ENCODE measurements around the gene NUP153.

The NUP153 gene

DNA sequence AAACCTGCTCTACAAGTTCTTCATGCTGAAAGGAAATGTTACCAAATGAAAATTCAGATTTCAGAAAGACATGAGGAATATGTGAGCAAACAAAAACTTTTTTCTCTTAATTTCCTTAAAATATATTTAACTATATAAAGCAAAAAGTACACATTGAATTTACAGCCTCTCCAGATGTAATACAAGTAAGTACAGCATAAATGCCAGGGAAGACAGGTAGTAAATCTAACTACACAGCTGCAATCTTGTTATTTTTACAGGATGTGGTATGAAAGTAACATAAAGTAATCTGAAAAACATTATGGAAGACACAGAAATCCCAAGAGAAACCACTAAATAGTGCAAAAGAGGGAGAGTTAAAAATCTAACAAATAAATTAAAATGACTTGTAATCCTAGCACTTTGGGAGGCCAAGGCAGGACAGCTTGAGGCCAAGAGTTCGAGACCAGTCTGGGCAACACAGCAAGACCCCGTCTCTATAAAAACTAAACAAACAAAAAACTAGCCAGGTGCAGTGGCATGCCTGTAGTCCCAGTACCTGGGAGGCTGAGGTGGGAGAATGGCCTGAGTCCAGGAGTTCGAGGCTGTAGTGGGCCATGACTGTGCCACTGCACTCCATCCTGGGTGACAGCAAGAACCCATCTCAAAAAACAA lies 55.9 kb downstream of the NUP153 start:
- peak overlapping the region; percentile 64 for H3K27ac ChIP-seq
- TF ChIP-seq ZFX (IDR thresholded peaks at IDR 0.05): no peak
- TF ChIP-seq, protein P1, sequence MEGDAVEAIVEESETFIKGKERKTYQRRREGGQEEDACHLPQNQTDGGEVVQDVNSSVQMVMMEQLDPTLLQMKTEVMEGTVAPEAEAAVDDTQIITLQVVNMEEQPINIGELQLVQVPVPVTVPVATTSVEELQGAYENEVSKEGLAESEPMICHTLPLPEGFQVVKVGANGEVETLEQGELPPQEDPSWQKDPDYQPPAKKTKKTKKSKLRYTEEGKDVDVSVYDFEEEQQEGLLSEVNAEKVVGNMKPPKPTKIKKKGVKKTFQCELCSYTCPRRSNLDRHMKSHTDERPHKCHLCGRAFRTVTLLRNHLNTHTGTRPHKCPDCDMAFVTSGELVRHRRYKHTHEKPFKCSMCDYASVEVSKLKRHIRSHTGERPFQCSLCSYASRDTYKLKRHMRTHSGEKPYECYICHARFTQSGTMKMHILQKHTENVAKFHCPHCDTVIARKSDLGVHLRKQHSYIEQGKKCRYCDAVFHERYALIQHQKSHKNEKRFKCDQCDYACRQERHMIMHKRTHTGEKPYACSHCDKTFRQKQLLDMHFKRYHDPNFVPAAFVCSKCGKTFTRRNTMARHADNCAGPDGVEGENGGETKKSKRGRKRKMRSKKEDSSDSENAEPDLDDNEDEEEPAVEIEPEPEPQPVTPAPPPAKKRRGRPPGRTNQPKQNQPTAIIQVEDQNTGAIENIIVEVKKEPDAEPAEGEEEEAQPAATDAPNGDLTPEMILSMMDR (conservative IDR thresholded peaks at IDR 0.05): no peak

DNA sequence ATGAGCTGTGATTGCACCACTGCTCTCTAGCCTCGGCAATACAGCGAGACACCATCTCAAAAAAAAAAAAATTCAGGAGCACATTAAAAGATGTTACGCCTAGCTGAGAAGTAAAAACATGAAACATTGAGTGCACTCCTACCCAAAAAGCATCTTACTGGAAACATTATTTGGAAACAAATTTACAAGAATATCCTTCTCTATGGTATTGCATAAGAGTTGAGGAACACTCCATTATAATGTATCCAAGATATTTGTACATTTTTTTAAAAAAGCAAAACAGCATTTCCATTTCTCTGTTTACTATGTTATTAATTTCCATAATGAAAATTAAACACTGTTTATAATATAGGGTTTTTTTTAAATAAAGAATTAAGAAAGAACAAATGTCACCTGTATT lies 58.0 kb downstream of the NUP153 start:
- TF ChIP-seq ZFX (IDR thresholded peaks at IDR 0.05): no peak
- TF ChIP-seq, protein P1 (conservative IDR thresholded peaks at IDR 0.05): no peak
- H3K27ac ChIP-seq: no peak overlapping the region

DNA sequence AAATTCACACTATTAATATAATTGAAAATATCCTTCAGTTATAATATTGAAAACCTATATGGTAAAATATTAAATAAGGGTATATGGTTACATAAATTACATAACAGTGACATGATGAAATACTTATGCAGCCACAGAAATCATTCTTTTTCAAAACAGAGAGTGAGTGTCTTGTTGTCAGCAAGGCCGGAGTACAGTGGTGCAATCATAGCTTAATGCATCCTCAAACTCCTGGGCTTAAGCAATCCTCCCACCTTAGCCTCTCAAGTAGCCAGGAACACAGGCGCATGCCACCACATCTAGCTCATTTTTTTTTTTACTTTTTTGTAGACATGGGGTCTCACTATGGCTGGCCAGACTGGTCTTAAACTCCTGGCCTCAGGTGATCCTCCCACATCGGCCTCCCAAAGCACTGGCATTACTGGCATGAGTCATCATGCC lies 66.2 kb downstream of the NUP153 start:
- TF ChIP-seq ZFX (IDR thresholded peaks at IDR 0.05): no peak
- TF ChIP-seq, protein P1 (conservative IDR thresholded peaks at IDR 0.05): no peak
- no peak overlapping the region for H3K27ac ChIP-seq

DNA sequence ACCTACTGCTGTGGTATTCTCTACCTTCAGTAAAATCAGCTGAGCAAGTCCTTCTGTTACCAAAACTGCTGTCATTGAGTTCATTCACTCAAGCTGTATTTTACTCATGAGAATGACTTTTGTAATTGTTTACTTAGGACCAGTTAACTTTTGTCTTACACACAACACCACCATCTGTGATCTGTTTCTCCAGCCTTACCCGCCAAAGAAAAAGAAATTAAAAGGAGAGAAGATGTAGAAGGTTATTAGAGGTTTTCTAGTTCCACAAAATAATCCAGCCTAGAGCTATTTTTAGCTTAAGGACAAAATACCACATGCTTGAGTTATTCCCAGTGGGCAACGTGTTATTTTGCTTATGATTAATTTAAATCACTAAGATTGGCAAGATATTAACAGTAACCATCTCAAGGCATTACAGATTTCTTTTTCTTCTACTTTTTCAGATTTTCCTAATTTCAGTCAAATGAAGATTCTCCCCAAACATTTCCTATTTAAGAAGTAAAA lies 68.5 kb downstream of the NUP153 start:
- no peak overlapping the region for H3K27ac ChIP-seq
- TF ChIP-seq, protein P1 (conservative IDR thresholded peaks at IDR 0.05): no peak
- TF ChIP-seq ZFX (IDR thresholded peaks at IDR 0.05): no peak

DNA sequence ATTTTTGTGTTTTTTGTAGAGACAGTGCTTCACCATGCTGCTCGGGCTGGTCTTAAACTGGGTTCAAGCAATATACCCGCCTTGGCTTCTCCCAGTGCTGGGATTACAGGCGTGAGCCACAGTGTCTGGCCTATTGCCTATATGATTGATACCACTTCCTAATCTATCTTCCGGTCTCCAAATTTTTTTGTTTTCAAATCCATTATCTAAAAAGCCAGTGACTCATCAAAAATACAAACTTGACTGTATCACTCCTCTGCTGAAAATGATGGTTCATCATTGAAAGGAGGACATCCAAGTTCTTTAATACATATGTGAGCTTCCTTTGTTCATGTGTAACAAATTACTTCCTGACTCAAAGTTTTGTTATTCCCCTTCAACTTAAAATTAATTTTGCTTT lies 71.2 kb downstream of the NUP153 start:
- no peak overlapping the region for H3K27ac ChIP-seq
- TF ChIP-seq, protein P1 (conservative IDR thresholded peaks at IDR 0.05): no peak
- no peak for TF ChIP-seq ZFX (IDR thresholded peaks at IDR 0.05)

DNA sequence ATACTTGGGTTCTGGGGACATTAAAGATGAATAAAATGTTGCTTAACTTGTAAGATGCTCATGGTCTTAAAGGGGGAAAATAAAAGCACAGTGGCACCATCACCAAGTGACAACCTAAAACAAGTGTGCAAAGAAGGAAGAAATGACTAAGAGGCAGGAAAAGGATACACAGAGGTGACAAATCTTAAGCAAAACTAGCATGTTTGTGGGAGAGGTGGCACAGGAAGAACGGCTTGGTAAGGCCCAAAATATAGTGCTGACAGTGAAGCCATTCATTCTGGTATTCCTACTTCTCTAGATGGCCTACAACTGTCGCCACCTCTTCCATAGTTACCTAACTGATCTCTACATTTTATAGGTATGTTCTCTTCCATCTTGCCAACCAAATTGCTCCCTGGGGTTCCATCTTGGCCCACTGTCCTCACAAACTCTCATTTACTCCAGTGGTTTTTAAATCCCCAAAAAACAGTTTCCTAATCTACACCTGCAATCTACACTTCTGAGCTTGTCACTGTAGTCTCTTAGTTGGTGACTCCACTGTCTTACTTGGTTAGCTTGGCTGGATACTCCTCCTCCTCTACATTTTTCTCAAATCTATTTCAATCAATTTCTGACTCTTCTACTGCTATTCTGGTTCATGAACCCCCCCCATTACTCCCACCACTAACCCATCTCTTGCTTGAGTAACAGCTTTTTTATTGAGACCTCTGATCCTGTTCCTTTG lies 73.1 kb downstream of the NUP153 start:
- TF ChIP-seq ZFX (IDR thresholded peaks at IDR 0.05): no peak
- TF ChIP-seq, protein P1 (conservative IDR thresholded peaks at IDR 0.05): no peak

DNA sequence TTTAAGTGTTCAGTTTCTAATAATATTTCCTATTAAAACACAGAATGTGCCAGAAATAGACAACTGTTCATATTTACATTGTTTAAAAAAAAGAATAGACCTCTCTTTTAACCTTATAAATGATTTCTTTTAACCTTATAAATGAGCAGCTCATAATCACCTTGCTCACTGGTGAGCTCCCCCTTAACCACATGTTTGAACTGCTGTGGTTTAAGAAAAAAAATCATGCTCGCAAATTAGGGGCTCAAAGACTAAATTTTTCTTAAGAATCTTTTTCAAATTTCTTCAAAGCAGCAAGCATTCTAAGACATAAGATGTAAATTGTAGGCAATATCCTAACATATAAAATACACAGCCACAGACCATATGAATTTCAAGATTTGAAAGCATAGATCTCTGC lies 73.8 kb downstream of the NUP153 start:
- H3K27ac ChIP-seq: no peak overlapping the region
- TF ChIP-seq ZFX (IDR thresholded peaks at IDR 0.05): no peak
- TF ChIP-seq, protein P1 (conservative IDR thresholded peaks at IDR 0.05): no peak

More for the DNA sequence above, 73.1 kb downstream of the NUP153 start:
- no peak overlapping the region for H3K27ac ChIP-seq

Measured in C4-2B (cell line).